Fibroblast of villous mesenchyme (primary cell): ENCODE measurements around the gene GCN1. TPM values are rescaled to one million over a fixed set of nuclear protein-coding genes. Genes with fewer than 3 reads are reported as not detected.
A peak's percentile ranks its signal among the peaks of the same experiment; 100 is the strongest.

Experiments
- DNase-seq: peaks from one replicate; pipeline ENCODE4 v3.0.0-alpha.2; 2010; ENCODE audit warnings: low read depth
- H3K4me3 ChIP-seq: 2 replicates; pipeline ENCODE4 v1.5.1; 2011; ENCODE audit warnings: low read depth, mild to moderate bottlenecking, low read length
- CTCF ChIP-seq: IDR thresholded peaks from 2 replicates; pipeline ENCODE4 v1.5.1; 2012; ENCODE audit warnings: low read depth, mild to moderate bottlenecking, low read length; ENCODE audit not compliant: insufficient read depth
- total RNA-seq: library from RNA; depleted of rRNA; stranded (reverse); fragments of >200 nt; gene quantifications from 2 replicates; pipeline ENCODE4 v1.2.3, GENCODE V29; 2012

Gene GCN1
- total RNA-seq, 1 donor = 210 TPM

- DNase-seq = no peak
- TF ChIP-seq CTCF = no peak
- H3K4me3 ChIP-seq = no peak overlapping the region
These were observed 95.6 kb downstream of the GCN1 start for GRCh38 chr12:120098756-120099470.

GRCh38 chr12:120096671-120097202, 97.8 kb downstream of the GCN1 start:
- no peak for DNase-seq
- no peak for TF ChIP-seq CTCF
- no peak overlapping the region for H3K4me3 ChIP-seq

- DNase-seq = no peak
- no peak overlapping the region for H3K4me3 ChIP-seq
- no peak for TF ChIP-seq CTCF
These were observed 98.8 kb downstream of the GCN1 start for GRCh38 chr12:120095736-120096135.

- no peak overlapping the region for H3K4me3 ChIP-seq
- no peak for TF ChIP-seq CTCF
- no peak for DNase-seq
These were observed 99.2 kb downstream of the GCN1 start for GRCh38 chr12:120095331-120095730.

GRCh38 chr12:120094485-120094884, 100.0 kb downstream of the GCN1 start:
- DNase-seq = no peak
- H3K4me3 ChIP-seq = no peak overlapping the region
- no peak for TF ChIP-seq CTCF

GRCh38 chr12:120093592-120094355, 100.7 kb downstream of the GCN1 start:
- no peak for TF ChIP-seq CTCF
- DNase-seq = peak; percentile 11
- no peak overlapping the region for H3K4me3 ChIP-seq

GRCh38 chr12:120093336-120093591, 101.3 kb downstream of the GCN1 start:
- DNase-seq = no peak
- no peak for TF ChIP-seq CTCF
- H3K4me3 ChIP-seq = no peak overlapping the region
